NCI-H1417 (cell line): ENCODE measurements around the gene SH3PXD2B.
"Not testable (repeated sequence)": the region's sequence is repeated elsewhere in the genome, so short reads cannot be mapped to it uniquely, and the experiment has no call there.

Source experiments
- DNase-seq, 3 experiments: peaks; one replicate each; lab custom pipeline; 2025; lab: John Stamatoyannopoulos, UW

The SH3PXD2B gene

DNA sequence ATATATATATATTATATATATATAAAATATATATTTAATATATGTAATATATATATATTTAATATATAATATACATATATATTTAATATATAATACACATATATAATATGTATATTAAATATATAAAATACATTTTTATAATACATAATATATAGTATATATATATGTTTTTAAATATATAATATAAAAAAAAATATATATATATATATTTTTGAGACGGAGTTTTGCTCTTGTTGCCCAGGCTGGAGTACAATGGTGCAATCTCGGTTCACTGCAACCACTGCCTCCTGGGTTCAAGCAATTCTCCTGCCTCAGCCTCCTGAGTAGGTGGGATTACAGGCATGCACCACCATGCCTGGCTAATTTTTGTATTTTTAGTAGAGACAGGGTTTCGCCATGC, 85.6 kb downstream of the SH3PXD2B start:
- not testable (repeated sequence) for DNase-seq

DNA sequence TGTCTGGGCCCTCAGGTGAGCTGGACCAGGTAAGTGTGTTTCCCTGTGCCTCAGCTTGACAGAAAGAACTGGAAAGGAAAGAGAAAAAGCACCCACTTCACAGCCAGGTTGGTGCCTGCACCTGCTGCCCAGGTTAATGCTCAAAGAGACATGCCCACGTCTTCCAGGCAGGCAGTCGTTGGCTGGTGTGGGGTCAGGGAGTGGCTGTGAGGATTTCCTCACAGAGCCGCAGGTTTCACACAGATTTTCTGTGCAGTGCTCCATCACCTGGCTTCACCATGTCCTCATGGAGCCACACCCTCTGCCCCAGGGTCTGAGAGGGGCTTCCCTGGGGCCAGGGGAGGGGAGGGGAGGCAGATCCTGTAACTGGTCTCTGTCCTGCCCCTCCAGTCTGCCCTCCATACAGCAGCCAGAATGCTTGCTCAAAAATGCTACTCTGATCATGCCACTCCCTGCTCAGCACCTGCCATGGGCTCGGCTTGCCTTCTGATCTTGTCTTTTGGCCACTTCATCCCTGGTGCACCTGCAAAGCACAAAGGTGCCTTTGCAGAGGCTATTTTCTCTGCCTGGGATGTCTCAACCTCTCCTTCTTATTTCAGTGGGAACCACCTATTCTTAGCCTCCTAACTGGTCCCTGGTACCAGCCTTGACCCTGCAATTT, 88.2 kb downstream of the SH3PXD2B start:
- peak in 1 of 3 experiments; percentile 11 for DNase-seq

DNA sequence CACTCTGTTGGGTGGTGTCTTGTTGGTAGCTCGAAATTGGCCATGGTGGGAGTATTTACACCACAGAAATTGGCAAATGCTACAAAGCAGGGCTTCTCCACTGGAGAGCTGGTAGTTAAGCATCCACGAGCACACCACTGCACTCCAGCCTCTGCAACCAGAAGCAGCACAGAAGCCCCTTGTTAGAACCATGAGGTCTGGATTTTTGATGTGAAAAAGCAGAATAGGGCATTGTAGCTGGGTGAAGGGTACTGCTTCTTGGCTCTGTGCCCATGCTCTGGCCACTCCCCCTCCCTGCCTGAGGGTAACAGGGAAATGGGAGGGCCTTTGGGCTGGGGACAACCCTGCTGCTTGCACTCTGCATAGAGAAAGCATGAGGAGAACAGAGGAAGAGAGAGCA, 89.6 kb downstream of the SH3PXD2B start:
- peak in 1 of 3 experiments; percentile 2 for DNase-seq

DNA sequence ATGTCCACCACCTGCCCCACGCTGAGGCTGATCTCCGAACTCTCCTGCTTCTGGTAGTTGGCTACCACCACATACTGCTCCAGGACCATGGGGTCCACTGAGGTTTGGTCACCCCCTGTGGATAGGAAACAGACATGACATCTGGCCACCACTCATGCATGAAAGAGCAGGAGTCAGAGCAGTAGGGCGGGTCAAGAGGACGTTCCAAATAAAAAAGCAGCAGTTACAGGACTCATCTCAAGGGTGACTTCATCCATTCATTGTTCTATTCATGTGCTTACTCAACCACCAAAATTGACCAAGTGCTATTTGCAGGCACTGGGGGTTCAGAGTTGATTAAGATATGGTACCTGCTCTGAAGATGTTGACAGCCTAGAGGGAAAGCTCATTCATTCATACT, 91.6 kb downstream of the SH3PXD2B start:
- no peak for DNase-seq

GRCh38 chr5:172361566-172362238, 92.6 kb downstream of the SH3PXD2B start:
- DNase-seq, result no peak

- DNase-seq, result no peak
These were observed 96.0 kb downstream of the SH3PXD2B start for GRCh38 chr5:172358345-172358744.

- no peak for DNase-seq
These were observed 97.8 kb downstream of the SH3PXD2B start for GRCh38 chr5:172356527-172356926.

DNA sequence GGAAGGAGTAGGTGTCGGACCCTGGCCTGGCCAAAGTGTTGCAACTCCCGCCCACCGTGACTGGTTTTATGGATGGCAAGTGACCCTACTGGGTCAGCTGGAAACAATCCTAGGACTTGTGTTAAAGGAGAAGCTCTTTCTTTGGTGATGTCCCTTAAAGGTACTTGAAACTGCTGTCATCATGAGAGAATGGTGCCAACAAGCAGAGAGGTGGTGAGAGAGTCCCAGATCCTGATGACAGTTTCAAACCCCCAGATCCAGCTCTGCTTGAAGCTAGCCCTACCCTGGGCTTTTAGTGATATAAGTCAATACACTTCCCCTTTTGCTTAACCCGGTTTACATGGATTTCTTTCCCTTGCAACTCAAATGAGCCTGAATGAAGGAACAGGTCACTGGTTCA, 98.3 kb downstream of the SH3PXD2B start:
- DNase-seq, result no peak

DNA sequence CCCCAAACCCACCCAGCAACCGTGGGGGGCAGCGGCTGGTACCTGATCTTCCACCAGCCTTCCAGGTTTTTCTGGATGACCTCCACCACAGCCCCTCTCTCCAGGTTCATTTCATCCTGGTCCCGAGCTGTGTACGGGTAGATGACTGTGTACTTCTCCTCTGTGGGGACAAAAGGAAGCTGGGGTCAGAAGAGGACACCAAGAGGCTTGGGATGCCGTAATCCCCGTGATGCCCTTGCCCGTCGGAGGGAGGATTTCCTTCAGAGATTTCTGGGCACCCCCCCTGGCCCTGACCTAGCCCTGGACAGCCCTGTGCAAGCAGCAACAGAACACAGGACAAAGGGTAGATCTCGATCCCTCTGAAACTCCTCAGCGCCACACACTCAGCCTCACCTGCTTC, 100.5 kb downstream of the SH3PXD2B start:
- no peak for DNase-seq

DNA sequence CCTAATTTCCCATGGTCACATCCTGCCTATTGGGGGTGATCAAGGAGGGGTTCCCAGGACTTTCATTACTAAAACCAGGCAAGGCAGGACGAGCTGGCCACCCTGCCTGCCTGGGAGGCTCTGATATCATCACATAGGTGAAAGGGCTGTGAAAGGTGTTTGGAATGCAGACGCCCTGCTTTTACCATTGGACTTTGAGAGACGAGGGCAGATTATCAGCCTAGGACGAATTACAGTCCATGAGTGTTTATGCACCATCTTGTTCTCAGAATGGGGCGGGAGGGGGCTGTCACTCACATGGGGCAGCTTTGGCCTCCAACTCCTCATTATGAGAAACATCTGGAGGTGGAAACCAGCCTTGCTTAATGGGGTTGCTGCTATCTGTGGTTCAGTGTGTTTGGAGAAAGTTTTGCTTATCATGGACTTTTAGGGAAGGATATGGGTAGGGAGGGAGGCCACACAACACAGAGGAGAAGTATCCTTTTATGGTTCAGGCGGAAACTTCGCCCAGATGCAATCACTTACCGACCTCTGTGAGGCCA, 101.0 kb downstream of the SH3PXD2B start:
- no peak for DNase-seq

DNA sequence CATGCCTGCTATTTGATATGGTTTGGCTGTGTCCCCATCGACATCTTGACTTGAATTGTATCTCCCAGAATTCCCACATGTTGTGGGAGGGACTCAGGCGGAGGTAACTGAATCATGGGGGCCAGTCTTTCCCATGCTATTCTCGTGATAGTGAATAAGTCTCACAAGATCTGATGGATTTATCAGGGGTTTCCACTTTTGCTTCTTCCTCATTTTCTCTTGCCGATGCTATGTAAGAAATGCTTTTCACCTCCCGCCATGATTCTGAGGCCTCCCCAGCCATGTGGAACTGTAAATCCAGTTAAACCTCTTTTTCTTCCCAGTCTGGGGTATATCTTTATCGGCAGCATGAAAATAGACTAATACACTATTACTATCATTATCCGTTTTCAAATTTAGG, 101.8 kb downstream of the SH3PXD2B start:
- not testable (repeated sequence) for DNase-seq

DNA sequence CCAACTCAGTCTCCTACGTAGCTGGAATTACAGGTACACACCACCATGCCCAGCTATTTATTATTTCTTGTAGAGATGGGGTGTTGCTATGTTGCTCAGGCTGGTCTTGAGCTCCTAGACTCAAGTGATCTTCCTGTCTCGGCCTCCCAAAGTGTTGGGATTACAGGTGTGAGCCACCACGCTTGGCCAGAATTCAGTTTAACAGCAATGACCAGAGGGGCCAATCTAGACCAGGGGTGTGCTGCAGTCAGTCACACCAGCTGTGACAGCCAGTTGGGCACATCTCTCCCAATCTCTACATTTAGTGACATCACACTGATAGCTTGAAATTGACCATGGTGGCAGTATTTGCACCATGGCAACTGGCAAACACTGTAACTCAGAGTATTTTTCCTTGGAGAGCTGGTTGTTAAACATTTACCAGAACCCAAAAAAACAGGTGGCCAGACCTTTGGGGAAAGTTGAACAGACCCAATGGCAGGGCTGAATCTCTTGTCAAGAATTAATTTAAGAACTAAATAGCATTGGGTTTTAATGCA, 103.0 kb downstream of the SH3PXD2B start:
- DNase-seq, result no peak

- no peak for DNase-seq
These were observed 103.8 kb downstream of the SH3PXD2B start for GRCh38 chr5:172350212-172351181.

- not testable (repeated sequence) for DNase-seq
These were observed 105.6 kb downstream of the SH3PXD2B start for GRCh38 chr5:172348733-172349132.

DNA sequence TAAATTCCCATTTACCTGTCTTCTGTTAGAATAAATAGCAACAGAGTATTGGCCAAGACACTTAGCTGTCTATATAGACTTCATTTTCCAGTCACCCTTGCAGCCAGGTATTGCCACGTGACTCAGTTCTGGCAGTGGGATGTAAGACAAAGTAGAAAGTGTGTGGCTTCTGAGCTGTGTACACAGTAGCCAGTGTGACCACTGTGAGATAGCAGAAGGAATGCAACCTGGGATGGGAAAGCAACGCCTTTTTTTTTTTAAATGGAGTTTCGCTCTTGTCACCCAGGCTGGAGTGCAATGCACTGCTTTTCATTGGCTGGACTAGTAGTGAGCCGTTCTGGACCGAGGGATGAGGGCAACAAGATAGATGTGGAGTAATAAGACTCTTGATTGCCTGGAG, 106.2 kb downstream of the SH3PXD2B start:
- DNase-seq, result no peak

- DNase-seq, result no peak
These were observed 106.8 kb downstream of the SH3PXD2B start for GRCh38 chr5:172347496-172348052.

DNA sequence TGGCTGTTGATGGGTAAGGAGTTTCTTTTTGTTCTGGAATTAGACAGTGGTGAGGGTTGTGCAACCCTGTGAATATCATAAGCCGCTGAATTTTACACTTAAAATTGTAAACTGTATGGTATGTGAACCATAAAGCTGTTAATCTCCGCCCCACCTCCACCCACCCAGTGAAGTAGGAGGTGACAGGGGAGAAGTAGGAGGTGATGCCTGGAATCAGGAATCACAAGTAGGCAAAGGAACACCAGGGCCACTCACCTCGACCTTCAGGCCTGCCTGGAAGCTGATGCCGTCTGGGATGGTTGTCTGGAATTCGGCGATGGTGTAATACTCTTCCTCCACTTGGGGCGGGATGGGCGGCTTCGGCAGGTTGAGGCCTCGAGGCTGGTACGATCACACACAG, 108.4 kb downstream of the SH3PXD2B start:
- no peak for DNase-seq

DNA sequence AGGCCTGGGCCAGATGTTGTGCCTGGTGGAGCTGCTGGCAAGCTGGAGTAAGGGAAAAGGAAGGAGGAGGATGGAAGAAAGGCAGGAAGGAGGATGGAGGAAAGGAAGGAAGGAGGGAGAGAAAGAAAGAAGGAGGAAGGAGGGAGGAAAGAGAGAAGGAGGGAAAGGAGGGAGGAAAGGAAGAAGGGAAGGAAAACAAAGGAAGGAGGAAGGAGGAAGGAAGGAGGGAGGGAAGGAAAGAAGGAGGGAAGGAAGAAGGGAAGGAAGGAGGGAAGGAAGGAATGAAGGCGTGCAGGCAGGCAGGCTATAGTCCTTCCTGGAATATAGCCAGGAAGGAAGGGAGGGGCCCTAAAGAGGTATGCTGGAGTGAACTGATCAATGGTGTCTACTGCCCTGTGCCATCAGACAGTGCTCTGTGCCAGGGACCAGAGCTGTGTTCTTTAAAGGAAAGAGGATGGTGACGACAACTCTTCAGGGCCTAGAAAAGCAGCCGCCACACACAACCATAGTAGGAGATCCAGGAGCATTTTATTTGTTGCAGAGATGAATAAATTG, 109.4 kb downstream of the SH3PXD2B start:
- DNase-seq, result no peak

DNA sequence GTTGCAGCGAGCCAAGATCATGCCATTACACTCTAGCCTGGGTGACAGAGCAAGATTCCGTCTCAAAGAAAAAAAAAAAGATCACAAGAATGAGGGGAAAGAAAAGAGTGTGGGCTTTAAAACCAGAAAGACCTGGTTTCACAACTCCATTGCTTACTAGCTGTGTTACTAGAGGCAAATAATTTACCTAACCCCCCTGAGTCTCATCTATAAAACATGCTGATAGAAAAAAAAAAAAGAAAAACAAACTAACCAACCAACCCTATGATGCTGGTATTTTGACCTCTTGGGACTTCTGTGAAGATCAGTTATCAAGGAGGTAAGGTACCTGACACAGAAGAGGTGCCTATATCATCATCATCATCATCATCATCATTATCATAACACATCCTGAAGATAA, 110.6 kb downstream of the SH3PXD2B start:
- no peak for DNase-seq

- peak in 2 of 3 experiments; percentile 22 to 78 for DNase-seq
These were observed 111.4 kb downstream of the SH3PXD2B start for GRCh38 chr5:172342918-172343317.
